GM12864 (cell line): ENCODE data around the gene D2HGDH.
"Not testable (repeated sequence)": the region's sequence is repeated elsewhere in the genome, so short reads cannot be mapped to it uniquely, and the experiment has no call there.

Experiments
- DNase-seq: peaks from one replicate; pipeline ENCODE4 v3.0.0-alpha.2; 2011; ENCODE audit warnings: low read depth
- H3K4me3 ChIP-seq: 2 replicates; pipeline ENCODE4 v1.5.1; 2011; ENCODE audit warnings: mild to moderate bottlenecking, low read depth, low read length, control low read depth
- CTCF ChIP-seq: IDR thresholded peaks from 2 replicates; pipeline ENCODE4 v1.5.1; 2011; ENCODE audit warnings: low read depth, mild to moderate bottlenecking, moderate library complexity, low read length, control low read depth, inconsistent platforms; ENCODE audit errors: missing control alignments

The D2HGDH gene

GRCh38 chr2:241814643-241815476, 80.4 kb downstream of the D2HGDH start:
- no peak for TF ChIP-seq CTCF

GRCh38 chr2:241815477-241816430, 81.3 kb downstream of the D2HGDH start:
- no peak for TF ChIP-seq CTCF
- no peak for DNase-seq
- H3K4me3 ChIP-seq = no peak overlapping the region

More at GRCh38 chr2:241814643-241815476, 80.4 kb downstream of the D2HGDH start:
- no peak for DNase-seq
- H3K4me3 ChIP-seq = no peak overlapping the region

GRCh38 chr2:241816431-241817121, 82.1 kb downstream of the D2HGDH start:
- no peak for TF ChIP-seq CTCF
- H3K4me3 ChIP-seq = no peak overlapping the region
- DNase-seq = no peak

GRCh38 chr2:241817126-241817820, 82.8 kb downstream of the D2HGDH start:
- H3K4me3 ChIP-seq = no peak overlapping the region
- DNase-seq = no peak
- TF ChIP-seq CTCF = no peak

GRCh38 chr2:241817821-241818215, 83.4 kb downstream of the D2HGDH start:
- DNase-seq, H3K4me3 ChIP-seq: not testable (repeated sequence)
